Left ventricle myocardium inferior (tissue), 1 donor: ENCODE results near the gene MRPL17. TPM values are rescaled to one million over a fixed set of nuclear protein-coding genes. Genes with fewer than 3 reads are reported as not detected.

Source experiments
- DNase-seq: peaks from one replicate; pipeline ENCODE4 v3.0.0-alpha.2; 2020
- H3K27ac ChIP-seq: fragments of 200-600 bp; replicated peaks from 2 replicates; pipeline ENCODE4 v1.8.0; 2021
- H3K27me3 ChIP-seq: fragments of 200-600 bp; 2 replicates; pipeline ENCODE4 v1.8.0; 2021; ENCODE audit warnings: low read depth
- H3K36me3 ChIP-seq: fragments of 200-600 bp; 2 replicates; pipeline ENCODE4 v1.8.0; 2021
- H3K4me1 ChIP-seq: fragments of 200-600 bp; 2 replicates; pipeline ENCODE4 v1.8.0; 2021
- H3K4me3 ChIP-seq: fragments of 200-600 bp; 2 replicates; pipeline ENCODE4 v1.8.0; 2021; ENCODE audit warnings: mild to moderate bottlenecking, moderate library complexity
- H3K9me3 ChIP-seq: fragments of 200-600 bp; replicated peaks from 2 replicates; pipeline ENCODE4 v1.8.0; 2021
- intact Hi-C: fragments of 100-400 bp; cut with micrococcal nuclease; formaldehyde crosslinking; loops from one replicate; pipeline ENCODE4 v1.11.0; 2022
- long read RNA-seq: library from polyadenylated mRNA; unstranded; transcript quantifications from one replicate; pipeline ENCODE4 v2.0.0, GENCODE V29; 2021
- total RNA-seq: library from RNA; stranded (reverse); fragmentation: NEBNext Ultra II Directional; extraction: Animal tissue kit (Norgen Biotek cat#: 25700); gene quantifications from one replicate; pipeline ENCODE4 v1.2.1, GENCODE V29; 2021
- TF ChIP-seq, protein P1 (sequence below): fragments of 200-600 bp; IDR thresholded peaks from 2 replicates; pipeline ENCODE4 v1.8.0; 2021; ENCODE audit warnings: antibody characterized with exemption, mild to moderate bottlenecking, borderline replicate concordance
- donor health status: DM: no; HTN: yes; CAD: no; lungs with severe emphysema.

Gene MRPL17
- 40.2 TPM for total RNA-seq
- long read RNA-seq, transcript MRPL17-201 (3 exons, 1,969 nt): major isoform, 28 of 32 reads
- long read RNA-seq, partial matches to known transcripts: 0 of 32 reads
- long read RNA-seq, other reads (novel, unspliced or antisense): 3 of 32 reads

DNA sequence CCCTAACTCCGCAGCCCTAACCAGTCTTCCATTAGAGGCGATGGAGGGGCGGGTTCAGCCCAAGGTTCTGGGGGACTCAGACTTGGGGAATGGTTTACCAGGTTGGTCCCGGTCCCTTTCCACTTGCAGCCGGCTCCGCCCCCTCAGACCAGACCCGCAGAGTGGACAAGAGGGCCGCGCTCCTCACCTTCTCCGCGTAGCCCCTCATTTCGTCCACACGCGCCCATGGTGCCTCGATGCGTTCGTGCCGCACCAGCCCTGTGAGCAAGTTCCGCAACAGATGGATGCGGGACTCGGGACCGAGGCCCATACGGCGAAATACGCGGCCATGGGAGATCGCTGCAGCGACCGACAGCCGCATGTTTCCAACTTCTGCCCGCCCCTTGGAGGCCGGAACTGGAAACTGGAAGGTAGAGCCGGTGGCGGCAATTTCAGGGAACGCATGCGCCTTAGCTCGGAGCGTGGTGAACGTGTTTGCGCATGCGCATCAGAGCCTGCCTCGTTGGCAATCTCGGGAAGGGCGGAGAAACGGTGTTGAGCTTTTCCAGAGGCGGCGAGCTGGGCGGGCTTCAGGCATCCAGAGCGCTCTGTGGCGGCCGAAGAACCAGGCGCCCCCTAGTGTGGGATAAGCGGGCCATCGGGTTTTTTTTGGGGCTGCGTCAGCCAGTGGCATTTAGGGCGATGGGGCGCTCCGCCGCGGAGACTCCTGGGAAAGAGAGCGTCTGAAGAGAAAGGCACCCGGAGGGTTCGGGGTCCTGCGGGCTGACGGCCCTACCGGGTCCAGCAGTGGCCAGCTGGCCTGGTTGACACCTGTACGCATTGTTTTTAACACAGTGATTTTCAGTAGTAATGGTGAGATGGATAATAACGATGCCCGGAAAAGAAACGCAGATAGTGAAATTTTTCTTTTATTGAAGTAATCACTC is at the start of gene MRPL17:
MRPL17 (minus strand) TSS at position 405 of the 926 bp plus-strand sequence; CDS start at position 361, 44 bp downstream.
- peak; percentile 99 for DNase-seq
- Histone ChIP-seq H3K27ac (peak within 1 kb of the TSS; percentile 93), H3K4me3 (peak within 1 kb of the TSS; percentile 72), H3K36me3 (peaks cover 9% of the 10 kb centered on the region), H3K4me1 (peaks cover 38% of the 10 kb centered on the region), H3K27me3 (no peaks in the 10 kb centered on the region), H3K9me3 (no peaks in the 10 kb centered on the region)
- intact Hi-C loops: loop anchor here (2.0 to 10.0 kb wide), 2 partner anchors 76 to 148 kb away; no protein-coding TSS in a partner anchor
- TF ChIP-seq, protein P1, sequence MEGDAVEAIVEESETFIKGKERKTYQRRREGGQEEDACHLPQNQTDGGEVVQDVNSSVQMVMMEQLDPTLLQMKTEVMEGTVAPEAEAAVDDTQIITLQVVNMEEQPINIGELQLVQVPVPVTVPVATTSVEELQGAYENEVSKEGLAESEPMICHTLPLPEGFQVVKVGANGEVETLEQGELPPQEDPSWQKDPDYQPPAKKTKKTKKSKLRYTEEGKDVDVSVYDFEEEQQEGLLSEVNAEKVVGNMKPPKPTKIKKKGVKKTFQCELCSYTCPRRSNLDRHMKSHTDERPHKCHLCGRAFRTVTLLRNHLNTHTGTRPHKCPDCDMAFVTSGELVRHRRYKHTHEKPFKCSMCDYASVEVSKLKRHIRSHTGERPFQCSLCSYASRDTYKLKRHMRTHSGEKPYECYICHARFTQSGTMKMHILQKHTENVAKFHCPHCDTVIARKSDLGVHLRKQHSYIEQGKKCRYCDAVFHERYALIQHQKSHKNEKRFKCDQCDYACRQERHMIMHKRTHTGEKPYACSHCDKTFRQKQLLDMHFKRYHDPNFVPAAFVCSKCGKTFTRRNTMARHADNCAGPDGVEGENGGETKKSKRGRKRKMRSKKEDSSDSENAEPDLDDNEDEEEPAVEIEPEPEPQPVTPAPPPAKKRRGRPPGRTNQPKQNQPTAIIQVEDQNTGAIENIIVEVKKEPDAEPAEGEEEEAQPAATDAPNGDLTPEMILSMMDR: peak; percentile 95

DNA sequence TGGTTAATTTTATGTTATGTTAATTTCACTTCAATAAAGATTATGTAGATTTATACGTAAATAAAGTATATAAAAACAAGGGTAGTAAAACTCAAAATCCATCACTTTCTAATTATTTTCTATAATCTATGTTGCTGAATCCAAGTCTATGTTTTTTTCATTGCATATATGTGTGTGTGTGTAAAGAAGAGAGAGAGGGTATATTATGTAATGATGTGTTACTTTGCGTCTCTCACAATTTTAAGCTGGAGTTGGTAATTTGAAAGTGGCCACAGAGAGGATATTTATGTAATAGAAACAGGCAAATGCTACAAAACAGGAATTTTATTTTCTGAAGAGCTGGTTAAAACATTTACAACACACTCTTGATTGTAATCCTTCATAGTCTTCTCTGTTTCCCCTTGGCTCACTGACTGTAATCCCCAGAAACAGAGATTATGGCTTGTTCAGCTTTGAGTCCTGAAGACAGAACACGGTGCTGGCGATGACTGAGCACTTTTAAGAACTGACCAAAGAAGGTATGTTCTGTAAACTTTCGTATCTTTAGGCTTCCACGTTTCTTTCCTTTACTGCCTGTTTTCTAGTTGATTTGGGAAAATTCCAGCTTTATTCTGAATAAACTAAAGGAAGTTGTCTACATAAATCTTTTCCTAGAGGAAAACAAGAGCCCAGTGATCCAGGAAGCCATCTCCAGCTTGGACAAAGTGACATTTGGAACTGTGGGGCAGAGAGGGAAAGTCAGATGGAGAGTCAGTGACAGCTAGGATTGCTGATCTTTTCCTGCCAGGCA is 45.0 kb upstream of the MRPL17 start:
- H3K27ac ChIP-seq: peak overlapping the region; percentile 6
- peaks cover 18% of the 10 kb centered on the region for H3K9me3 ChIP-seq
- peaks cover 3% of the 10 kb centered on the region for H3K36me3 ChIP-seq
- H3K4me1 ChIP-seq: no peaks in the 10 kb centered on the region
- DNase-seq: no peak
- TF ChIP-seq, protein P1: no peak
- intact Hi-C loops: no loop called here
- no peaks in the 10 kb centered on the region for H3K27me3 ChIP-seq
- no peak overlapping the region for H3K4me3 ChIP-seq

DNA sequence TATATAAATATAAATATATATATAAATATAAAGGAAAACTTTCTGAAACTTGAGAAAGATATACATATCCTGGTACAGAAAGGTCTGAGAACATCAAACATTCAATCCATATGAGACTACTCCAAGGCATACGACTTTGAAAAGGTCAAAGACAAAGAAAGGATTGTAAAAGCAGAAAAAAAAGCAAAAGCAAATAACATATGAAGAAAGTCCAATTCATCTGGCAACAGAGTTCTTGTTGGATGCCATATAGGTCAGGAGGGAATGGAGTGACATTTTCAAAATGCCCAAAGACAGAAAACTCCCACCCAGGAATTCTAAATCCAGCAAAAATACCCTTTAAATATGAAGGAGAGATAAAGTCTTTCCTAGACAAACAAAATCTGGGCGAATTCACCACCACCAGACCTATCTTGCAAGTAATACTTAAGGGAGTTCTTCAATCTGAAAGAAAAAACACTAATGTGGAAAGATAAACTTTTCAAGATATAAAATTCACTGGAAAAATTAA is 42.3 kb upstream of the MRPL17 start:
- Histone ChIP-seq H3K4me1 (no peaks in the 10 kb centered on the region), H3K27ac (no peak overlapping the region), H3K4me3 (no peak overlapping the region), H3K36me3 (peaks cover 6% of the 10 kb centered on the region), H3K27me3 (no peaks in the 10 kb centered on the region), H3K9me3 (peaks cover 18% of the 10 kb centered on the region)
- intact Hi-C loops: no loop called here
- DNase-seq: no peak
- TF ChIP-seq, protein P1: no peak

DNA sequence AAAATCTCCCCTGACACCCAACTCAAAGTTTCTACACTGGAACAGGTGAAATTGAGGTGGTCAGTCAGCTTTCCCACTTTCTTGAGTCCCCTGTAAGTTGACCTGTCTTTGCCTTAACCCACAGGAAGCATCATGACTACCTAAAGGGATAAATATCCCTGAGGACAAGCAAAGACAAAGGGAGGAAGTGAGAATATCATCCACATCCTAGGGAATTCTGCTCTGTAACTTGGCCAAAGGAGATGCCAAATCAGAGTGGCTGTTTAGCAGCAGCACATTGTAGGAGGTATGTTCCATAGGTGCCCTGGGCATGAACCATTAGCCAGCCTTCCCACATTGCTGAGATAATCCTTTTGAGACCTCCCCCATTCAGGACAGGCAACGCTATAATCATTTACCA is 40.9 kb upstream of the MRPL17 start:
- no peak for DNase-seq
- H3K36me3 ChIP-seq: peaks cover 6% of the 10 kb centered on the region
- intact Hi-C loops: no loop called here
- peaks cover 14% of the 10 kb centered on the region for H3K4me1 ChIP-seq
- no peak overlapping the region for H3K4me3 ChIP-seq
- no peaks in the 10 kb centered on the region for H3K27me3 ChIP-seq
- TF ChIP-seq, protein P1: no peak
- H3K27ac ChIP-seq: no peak overlapping the region
- peaks cover 18% of the 10 kb centered on the region for H3K9me3 ChIP-seq

DNA sequence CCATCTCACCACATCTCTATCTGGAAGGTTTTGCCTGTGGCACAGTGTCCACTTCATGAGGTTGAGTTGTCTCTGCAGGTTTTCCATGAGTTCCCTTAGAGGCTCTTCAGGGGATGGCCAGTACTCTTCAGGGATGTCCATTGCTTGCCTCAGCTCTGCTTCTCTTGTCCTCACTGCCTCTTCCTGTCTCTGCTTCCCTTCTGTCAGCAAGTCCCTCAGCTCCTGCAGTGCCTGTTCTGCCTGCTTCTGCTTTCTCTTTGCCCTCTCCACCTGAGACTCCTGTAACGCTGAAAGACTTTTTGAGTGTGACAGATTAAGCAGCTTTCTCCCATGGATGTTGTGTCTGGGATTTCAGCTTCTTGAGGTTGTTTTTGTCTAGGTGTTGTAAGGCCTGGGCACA is 38.2 kb upstream of the MRPL17 start:
- intact Hi-C loops: no loop called here
- no peaks in the 10 kb centered on the region for H3K27me3 ChIP-seq
- no peak overlapping the region for H3K4me3 ChIP-seq
- H3K27ac ChIP-seq: no peak overlapping the region
- peaks cover 17% of the 10 kb centered on the region for H3K4me1 ChIP-seq
- DNase-seq: no peak
- peaks cover 7% of the 10 kb centered on the region for H3K9me3 ChIP-seq
- TF ChIP-seq, protein P1: no peak
- H3K36me3 ChIP-seq: peaks cover 6% of the 10 kb centered on the region
